Measurements from ENCODE around the gene FXN. TPM values are rescaled to one million over a fixed set of nuclear protein-coding genes. Genes with fewer than 3 reads are reported as not detected.
"Not testable (repeated sequence)": the region's sequence is repeated elsewhere in the genome, so short reads cannot be mapped to it uniquely, and the experiment has no call there.

Gene FXN
- total RNA-seq (3.9 TPM), polyA plus RNA-seq (20.2 TPM)

DNA sequence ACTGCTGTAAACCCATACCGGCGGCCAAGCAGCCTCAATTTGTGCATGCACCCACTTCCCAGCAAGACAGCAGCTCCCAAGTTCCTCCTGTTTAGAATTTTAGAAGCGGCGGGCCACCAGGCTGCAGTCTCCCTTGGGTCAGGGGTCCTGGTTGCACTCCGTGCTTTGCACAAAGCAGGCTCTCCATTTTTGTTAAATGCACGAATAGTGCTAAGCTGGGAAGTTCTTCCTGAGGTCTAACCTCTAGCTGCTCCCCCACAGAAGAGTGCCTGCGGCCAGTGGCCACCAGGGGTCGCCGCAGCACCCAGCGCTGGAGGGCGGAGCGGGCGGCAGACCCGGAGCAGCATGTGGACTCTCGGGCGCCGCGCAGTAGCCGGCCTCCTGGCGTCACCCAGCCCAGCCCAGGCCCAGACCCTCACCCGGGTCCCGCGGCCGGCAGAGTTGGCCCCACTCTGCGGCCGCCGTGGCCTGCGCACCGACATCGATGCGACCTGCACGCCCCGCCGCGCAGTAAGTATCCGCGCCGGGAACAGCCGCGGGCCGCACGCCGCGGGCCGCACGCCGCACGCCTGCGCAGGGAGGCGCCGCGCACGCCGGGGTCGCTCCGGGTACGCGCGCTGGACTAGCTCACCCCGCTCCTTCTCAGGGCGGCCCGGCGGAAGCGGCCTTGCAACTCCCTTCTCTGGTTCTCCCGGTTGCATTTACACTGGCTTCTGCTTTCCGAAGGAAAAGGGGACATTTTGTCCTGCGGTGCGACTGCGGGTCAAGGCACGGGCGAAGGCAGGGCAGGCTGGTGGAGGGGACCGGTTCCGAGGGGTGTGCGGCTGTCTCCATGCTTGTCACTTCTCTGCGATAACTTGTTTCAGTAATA, at the start of gene FXN:
Gene FXN (plus strand): TSS at position 315 of the 871 bp plus-strand sequence. CDS start 31 bp downstream, at position 346.
- Histone ChIP-seq H3K27ac (ENCODE audit: low read depth) (no peak within 1 kb of the TSS), H3K36me3 (ENCODE audit: insufficient read depth) (no peaks in the 10 kb centered on the region), H3K4me3 (ENCODE audit: low read depth, low read length) (peak within 1 kb of the TSS; percentile 76), H3K4me1 (ENCODE audit: insufficient read depth) (peaks cover 5% of the 10 kb centered on the region)
- under 1% methylated on average over 75 of the region's 75 CpGs for WGBS
- peak; percentile 31 for DNase-seq (ENCODE audit: extremely low spot score)

DNA sequence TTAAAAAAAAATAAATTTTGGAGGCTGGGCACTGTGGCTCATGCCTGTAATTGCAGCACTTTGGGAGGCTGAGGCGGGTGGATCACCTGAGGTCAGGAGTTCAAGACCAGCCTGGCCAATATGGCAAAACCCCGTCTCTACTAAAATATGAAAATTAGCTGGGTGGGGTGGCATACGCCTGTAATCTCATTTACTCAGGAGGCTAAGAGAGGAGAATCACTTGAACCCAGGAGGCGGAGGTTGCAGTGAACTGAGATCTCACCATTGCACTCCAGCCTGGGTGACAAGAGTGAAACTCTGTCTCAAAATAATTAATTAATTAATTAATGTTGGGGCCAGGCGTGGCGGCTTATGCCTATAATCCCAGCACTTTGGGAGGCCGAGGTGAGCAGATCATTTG, 48.6 kb upstream of the FXN start:
- not testable (repeated sequence) for DNase-seq (ENCODE audit: extremely low spot score); H3K4me3 ChIP-seq (ENCODE audit: low read depth, low read length); H3K4me1 ChIP-seq (ENCODE audit: insufficient read depth); H3K27ac ChIP-seq (ENCODE audit: low read depth); H3K36me3 ChIP-seq (ENCODE audit: insufficient read depth)
- WGBS: 97% methylated on average over 7 of the region's 7 CpGs

DNA sequence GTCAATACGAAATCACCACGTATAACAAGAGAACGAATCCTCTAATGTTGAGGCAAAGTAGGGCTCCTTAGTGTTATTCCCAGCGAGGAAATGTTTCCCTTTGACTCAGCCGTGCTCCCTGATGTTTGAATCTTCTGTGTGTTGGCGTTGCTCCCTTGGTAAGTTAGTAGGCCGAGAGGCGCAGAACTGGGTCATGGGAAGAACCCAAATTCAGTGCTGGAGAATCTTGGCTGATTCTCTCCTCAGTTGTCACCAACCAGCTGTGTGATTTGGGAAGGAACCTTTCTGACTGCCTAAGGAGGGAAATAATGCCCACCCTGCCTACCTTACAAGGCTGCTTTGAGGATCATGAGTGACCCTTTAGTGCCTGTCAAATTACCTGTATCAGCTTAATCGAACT, 44.1 kb upstream of the FXN start:
- 89% methylated on average over 9 of the region's 9 CpGs for WGBS
- Histone ChIP-seq H3K27ac (ENCODE audit: low read depth) (no peak overlapping the region), H3K36me3 (ENCODE audit: insufficient read depth) (no peaks in the 10 kb centered on the region), H3K4me3 (ENCODE audit: low read depth, low read length) (no peak overlapping the region), H3K4me1 (ENCODE audit: insufficient read depth) (no peaks in the 10 kb centered on the region)
- no peak for DNase-seq (ENCODE audit: extremely low spot score)

DNA sequence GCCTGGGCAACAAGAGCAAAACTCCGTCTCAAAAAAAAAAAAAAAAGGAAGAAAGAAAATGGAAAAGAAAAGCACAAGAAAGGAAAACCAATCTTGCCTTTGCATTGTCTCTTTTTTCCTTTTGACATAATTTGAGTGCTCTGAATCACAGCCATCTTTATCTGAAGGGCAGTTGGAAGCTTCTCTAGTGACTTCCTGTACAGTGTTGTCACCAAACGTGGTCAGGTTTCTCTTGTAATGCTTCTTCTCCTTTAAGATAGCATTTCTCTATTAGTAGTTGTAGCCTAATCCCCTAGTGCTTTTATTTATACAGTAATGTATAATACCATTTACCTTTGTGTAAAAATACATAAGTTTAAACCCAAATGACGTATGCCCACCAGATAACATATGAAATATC, 39.8 kb upstream of the FXN start:
- DNase-seq (ENCODE audit: extremely low spot score): no peak
- Histone ChIP-seq H3K4me1 (ENCODE audit: insufficient read depth) (no peaks in the 10 kb centered on the region), H3K27ac (ENCODE audit: low read depth) (no peak overlapping the region), H3K36me3 (ENCODE audit: insufficient read depth) (no peaks in the 10 kb centered on the region), H3K4me3 (ENCODE audit: low read depth, low read length) (no peak overlapping the region)
- 74% methylated on average over 3 of the region's 3 CpGs for WGBS

DNA sequence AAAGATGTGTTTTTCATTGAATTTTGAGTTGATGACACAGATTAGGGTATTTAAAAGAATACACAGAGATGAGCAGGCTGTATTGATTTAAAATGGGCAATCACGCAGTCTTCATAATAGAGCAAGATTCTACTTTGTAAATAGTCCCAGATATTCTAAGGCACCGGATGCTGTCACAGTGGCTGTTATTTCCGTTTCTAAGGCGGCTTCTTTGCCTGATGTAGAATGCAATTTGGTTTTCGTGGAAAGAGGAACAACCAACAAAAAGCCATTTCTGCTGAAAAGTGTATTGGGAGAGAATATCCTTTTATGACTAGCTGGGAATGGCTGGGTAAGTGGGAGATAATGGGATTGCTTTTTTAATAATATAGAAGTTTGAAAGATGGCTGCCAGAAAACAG, 39.1 kb upstream of the FXN start:
- Histone ChIP-seq H3K36me3 (ENCODE audit: insufficient read depth) (no peaks in the 10 kb centered on the region), H3K27ac (ENCODE audit: low read depth) (no peak overlapping the region), H3K4me1 (ENCODE audit: insufficient read depth) (no peaks in the 10 kb centered on the region), H3K4me3 (ENCODE audit: low read depth, low read length) (no peak overlapping the region)
- 81% methylated on average over 5 of the region's 5 CpGs for WGBS
- no peak for DNase-seq (ENCODE audit: extremely low spot score)

GRCh38 chr9:68997666-68998065, 37.9 kb upstream of the FXN start:
- Histone ChIP-seq H3K4me3 (ENCODE audit: low read depth, low read length) (no peak overlapping the region), H3K4me1 (ENCODE audit: insufficient read depth) (no peaks in the 10 kb centered on the region), H3K36me3 (ENCODE audit: insufficient read depth) (no peaks in the 10 kb centered on the region), H3K27ac (ENCODE audit: low read depth) (no peak overlapping the region)
- WGBS: 83% methylated on average over 3 of the region's 3 CpGs
- DNase-seq (ENCODE audit: extremely low spot score): no peak

DNA sequence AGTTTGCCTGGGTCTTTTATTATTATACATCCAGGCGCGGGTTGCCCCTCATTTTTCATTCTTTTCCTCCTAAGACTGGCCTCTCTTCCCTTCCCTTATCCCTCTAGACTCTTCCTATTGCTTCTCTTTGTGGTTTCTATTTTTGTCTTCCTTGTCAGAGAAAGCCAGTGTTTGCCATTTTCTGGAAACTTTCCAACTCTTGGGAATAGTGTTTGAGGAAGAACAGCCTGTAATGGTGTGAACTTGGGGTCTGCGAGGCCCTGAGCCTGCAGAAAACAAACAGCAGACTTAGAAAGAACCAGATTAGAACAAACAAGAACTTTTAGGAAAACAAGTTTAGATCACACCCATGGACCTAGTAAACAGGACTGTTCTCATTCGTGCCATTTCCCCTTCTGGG, 37.2 kb upstream of the FXN start:
- H3K36me3 ChIP-seq (ENCODE audit: insufficient read depth): no peaks in the 10 kb centered on the region
- no peak overlapping the region for H3K4me3 ChIP-seq (ENCODE audit: low read depth, low read length)
- H3K4me1 ChIP-seq (ENCODE audit: insufficient read depth): no peaks in the 10 kb centered on the region
- DNase-seq (ENCODE audit: extremely low spot score): no peak
- H3K27ac ChIP-seq (ENCODE audit: low read depth): no peak overlapping the region
- 61% methylated on average over 4 of the region's 4 CpGs for WGBS

DNA sequence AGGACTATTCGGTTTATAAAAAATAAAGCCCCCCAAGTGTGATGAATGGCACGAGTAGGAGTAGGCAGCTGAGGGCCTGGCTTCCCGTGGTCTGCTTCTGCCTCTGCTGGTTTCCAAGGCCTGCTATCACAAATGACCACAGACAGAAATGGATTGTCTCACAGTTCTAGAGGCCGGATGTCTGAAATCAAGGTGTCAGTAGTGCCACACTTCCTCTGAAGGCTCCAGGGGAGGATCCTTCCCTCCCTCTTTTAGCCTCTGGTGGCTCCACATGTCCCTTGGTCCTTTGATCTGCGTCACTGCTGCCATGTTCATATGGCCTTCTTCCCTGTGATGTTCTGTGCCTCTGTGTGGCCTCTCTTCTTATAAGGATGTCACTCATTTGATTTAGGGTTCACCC, 36.7 kb upstream of the FXN start:
- WGBS: 77% methylated on average over 5 of the region's 5 CpGs
- Histone ChIP-seq H3K4me1 (ENCODE audit: insufficient read depth) (no peaks in the 10 kb centered on the region), H3K27ac (ENCODE audit: low read depth) (no peak overlapping the region), H3K4me3 (ENCODE audit: low read depth, low read length) (no peak overlapping the region), H3K36me3 (ENCODE audit: insufficient read depth) (no peaks in the 10 kb centered on the region)
- DNase-seq (ENCODE audit: extremely low spot score): no peak

GRCh38 chr9:68999393-69000105, 36.0 kb upstream of the FXN start:
- 39% methylated on average over 10 of the region's 10 CpGs for WGBS
- no peaks in the 10 kb centered on the region for H3K36me3 ChIP-seq (ENCODE audit: insufficient read depth)
- H3K27ac ChIP-seq (ENCODE audit: low read depth): no peak overlapping the region
- H3K4me3 ChIP-seq (ENCODE audit: low read depth, low read length): no peak overlapping the region
- no peak for DNase-seq (ENCODE audit: extremely low spot score)
- no peaks in the 10 kb centered on the region for H3K4me1 ChIP-seq (ENCODE audit: insufficient read depth)

GRCh38 chr9:69001921-69002320, 33.6 kb upstream of the FXN start:
- H3K4me1 ChIP-seq (ENCODE audit: insufficient read depth): no peaks in the 10 kb centered on the region
- DNase-seq (ENCODE audit: extremely low spot score): no peak
- H3K27ac ChIP-seq (ENCODE audit: low read depth): no peak overlapping the region
- H3K4me3 ChIP-seq (ENCODE audit: low read depth, low read length): no peak overlapping the region
- H3K36me3 ChIP-seq (ENCODE audit: insufficient read depth): no peaks in the 10 kb centered on the region
- WGBS: 72% methylated on average over 8 of the region's 8 CpGs

- no peak for DNase-seq (ENCODE audit: extremely low spot score)
- H3K4me1 ChIP-seq (ENCODE audit: insufficient read depth): no peaks in the 10 kb centered on the region
- 81% methylated on average over 8 of the region's 8 CpGs for WGBS
Measured at GRCh38 chr9:69003051-69003450, 32.5 kb upstream of the FXN start.

GRCh38 chr9:69004836-69005235, 30.7 kb upstream of the FXN start:
- DNase-seq (ENCODE audit: extremely low spot score): no peak
- Histone ChIP-seq H3K4me1 (ENCODE audit: insufficient read depth) (no peaks in the 10 kb centered on the region), H3K36me3 (ENCODE audit: insufficient read depth) (no peaks in the 10 kb centered on the region), H3K27ac (ENCODE audit: low read depth) (no peak overlapping the region), H3K4me3 (ENCODE audit: low read depth, low read length) (no peak overlapping the region)
- WGBS: 11% methylated on average over 2 of the region's 2 CpGs

More at GRCh38 chr9:69003051-69003450, 32.5 kb upstream of the FXN start:
- H3K4me3 ChIP-seq (ENCODE audit: low read depth, low read length): no peak overlapping the region
- H3K36me3 ChIP-seq (ENCODE audit: insufficient read depth): no peaks in the 10 kb centered on the region
- no peak overlapping the region for H3K27ac ChIP-seq (ENCODE audit: low read depth)

GRCh38 chr9:69009708-69010107, 25.8 kb upstream of the FXN start:
- H3K4me1 ChIP-seq (ENCODE audit: insufficient read depth): no peaks in the 10 kb centered on the region
- no peak for DNase-seq (ENCODE audit: extremely low spot score)
- 52% methylated on average over 1 of the region's 1 CpG for WGBS
- no peak overlapping the region for H3K4me3 ChIP-seq (ENCODE audit: low read depth, low read length)
- H3K36me3 ChIP-seq (ENCODE audit: insufficient read depth): no peaks in the 10 kb centered on the region
- no peak overlapping the region for H3K27ac ChIP-seq (ENCODE audit: low read depth)
